Measurements from ENCODE around the gene KRTAP1-5.
"Not testable (repeated sequence)": the region's sequence is repeated elsewhere in the genome, so short reads cannot be mapped to it uniquely, and the experiment has no call there.

The KRTAP1-5 gene

DNA sequence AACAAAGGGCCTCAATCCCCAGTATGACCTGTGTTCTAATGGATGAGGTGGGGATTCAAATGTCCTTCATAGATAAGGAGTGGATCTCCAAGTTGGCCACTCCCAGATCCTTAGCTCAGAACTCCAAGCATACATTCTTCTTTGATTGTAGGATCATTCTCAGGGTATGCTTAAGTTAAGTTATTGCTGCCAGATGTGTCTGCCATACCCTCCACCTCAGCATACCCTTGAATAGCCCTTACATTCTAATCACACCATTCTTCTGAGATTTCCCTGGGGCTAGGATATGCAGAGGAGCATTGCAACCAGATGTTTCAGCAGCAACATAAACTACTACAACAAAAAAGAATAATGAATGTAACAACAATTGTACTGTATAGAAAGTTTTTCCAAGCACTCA is 40.3 kb upstream of the KRTAP1-5 start:
- Histone ChIP-seq H3K9me3 (no peaks in the 10 kb centered on the region), H3K4me1 (no peaks in the 10 kb centered on the region), H3K36me3 (no peaks in the 10 kb centered on the region), H3K4me3 (ENCODE audit: low read depth, low read length) (no peak overlapping the region), H3K27me3 (no peaks in the 10 kb centered on the region; the same call in 1 of the 2 replicates)
- no peak for DNase-seq
- no peak for TF ChIP-seq CTCF (IDR thresholded peaks at IDR 0.05; ENCODE audit: low read depth, low read length)

DNA sequence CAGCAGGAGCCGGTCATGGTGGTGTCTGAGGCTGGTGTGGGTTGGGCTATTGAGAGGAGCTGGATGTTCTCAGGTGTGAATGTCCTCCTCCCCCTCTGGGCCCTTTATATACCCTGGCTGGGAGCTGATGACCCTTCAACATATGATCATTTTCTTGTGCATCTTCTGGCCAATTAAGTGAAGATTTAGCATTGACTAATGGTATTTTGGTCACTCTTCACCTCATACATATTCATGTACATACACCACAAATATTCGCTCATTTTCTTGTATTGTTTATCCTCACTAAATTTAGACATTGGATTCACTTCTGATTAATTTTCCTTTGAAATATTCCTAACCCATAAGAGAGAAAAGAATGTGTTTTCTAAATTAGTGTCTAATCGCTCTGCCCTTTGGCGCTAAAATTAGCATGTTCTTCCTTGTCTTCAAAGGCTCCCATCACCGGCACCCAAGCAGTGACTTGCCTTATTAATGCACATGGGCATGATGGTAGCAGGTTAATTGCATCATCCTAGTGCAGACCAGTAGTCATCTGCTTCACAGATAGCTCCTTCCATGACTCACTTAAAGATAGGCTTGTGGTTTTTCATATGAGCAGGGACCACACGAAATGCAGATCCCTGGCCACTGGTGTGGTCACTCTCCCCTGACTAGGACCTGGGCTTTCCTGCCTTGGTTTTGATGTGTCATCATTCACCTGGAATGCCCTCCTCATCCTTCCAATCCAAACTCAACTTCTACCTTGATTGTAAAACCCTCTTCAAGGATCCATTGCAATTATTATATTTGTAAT is 39.0 kb upstream of the KRTAP1-5 start, which contains the start of gene KRTAP2-4:
Gene KRTAP2-4, minus strand, starts transcription at position 51 of the 796 bp plus-strand sequence. Its CDS starts 34 bp downstream, at position 17.
- no peak for TF ChIP-seq CTCF (IDR thresholded peaks at IDR 0.05; ENCODE audit: low read depth, low read length)
- no peak for DNase-seq
- Histone ChIP-seq H3K4me1 (no peaks in the 10 kb centered on the region), H3K36me3 (no peaks in the 10 kb centered on the region), H3K9me3 (no peaks in the 10 kb centered on the region), H3K27me3 (no peaks in the 10 kb centered on the region; the same call in 1 of the 2 replicates), H3K4me3 (ENCODE audit: low read depth, low read length) (no peak within 1 kb of the TSS)

DNA sequence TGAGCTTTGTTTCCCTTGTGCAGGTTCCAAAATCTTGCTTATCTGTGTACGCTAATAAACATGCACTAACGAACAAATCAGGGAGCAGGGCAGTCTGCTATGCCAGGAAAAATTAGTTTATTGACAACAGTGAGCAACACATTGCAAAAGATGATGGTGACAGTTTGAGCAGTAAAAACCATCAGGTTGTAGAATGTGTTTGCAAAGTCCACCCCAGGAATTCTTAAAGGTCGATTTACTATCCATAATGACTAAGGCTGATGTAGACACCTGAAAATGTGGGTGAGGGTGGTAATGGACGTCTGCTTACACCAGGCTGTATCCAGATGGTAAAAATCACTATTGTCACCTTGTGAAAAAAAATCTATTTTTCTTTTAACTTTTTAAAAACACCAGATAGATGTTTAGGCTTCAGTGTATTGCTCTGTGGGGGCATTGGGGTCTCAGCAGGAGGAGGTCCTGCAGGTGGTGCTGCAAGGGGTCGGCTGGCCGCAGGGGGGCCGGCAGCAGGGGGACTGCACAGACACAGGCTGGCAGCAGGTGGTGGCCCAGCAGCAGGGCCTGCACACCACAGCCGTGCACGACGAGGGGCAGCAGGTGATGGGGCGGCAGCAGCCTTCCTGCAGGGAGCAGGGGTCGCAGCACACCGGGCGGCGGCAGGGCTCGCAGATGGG is 38.1 kb upstream of the KRTAP1-5 start:
- not testable (repeated sequence) for H3K9me3 ChIP-seq

GRCh38 chr17:41064301-41064700 is 37.3 kb upstream of the KRTAP1-5 start:
- no peaks in the 10 kb centered on the region for H3K36me3 ChIP-seq
- H3K9me3 ChIP-seq, result no peaks in the 10 kb centered on the region
- H3K4me1 ChIP-seq, result no peaks in the 10 kb centered on the region
- H3K4me3 ChIP-seq (ENCODE audit: low read depth, low read length), result no peak overlapping the region
- H3K27me3 ChIP-seq, result no peaks in the 10 kb centered on the region; the same call in 1 of the 2 replicates
- DNase-seq, result no peak
- no peak for TF ChIP-seq CTCF (IDR thresholded peaks at IDR 0.05; ENCODE audit: low read depth, low read length)

More for the DNA sequence above, 38.1 kb upstream of the KRTAP1-5 start:
- not testable (repeated sequence) for DNase-seq; H3K36me3 ChIP-seq; H3K27me3 ChIP-seq; H3K4me3 ChIP-seq (ENCODE audit: low read depth, low read length); H3K4me1 ChIP-seq

DNA sequence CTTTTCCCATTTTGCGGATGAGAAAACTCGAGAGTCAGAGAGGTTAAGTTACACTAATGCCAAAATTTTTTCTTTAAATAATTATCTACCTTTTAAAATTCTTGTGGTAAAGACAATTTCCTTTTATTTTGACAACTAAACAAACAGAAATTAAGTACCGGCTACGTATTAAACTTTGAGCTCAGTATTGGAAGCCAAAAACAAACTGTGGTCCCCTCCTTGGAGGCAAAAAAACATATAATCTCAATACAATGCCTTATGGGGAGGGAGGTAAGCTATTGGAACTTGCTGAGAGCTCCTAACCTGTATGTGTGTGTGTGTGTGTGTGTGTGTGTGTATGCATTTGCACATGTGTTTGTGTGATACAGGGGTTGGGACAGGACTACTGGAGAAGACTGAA is 36.4 kb upstream of the KRTAP1-5 start:
- Histone ChIP-seq H3K4me3 (ENCODE audit: low read depth, low read length) (no peak overlapping the region), H3K36me3 (no peaks in the 10 kb centered on the region), H3K4me1 (no peaks in the 10 kb centered on the region), H3K9me3 (no peaks in the 10 kb centered on the region), H3K27me3 (no peaks in the 10 kb centered on the region; the same call in 1 of the 2 replicates)
- no peak for TF ChIP-seq CTCF (IDR thresholded peaks at IDR 0.05; ENCODE audit: low read depth, low read length)
- no peak for DNase-seq

DNA sequence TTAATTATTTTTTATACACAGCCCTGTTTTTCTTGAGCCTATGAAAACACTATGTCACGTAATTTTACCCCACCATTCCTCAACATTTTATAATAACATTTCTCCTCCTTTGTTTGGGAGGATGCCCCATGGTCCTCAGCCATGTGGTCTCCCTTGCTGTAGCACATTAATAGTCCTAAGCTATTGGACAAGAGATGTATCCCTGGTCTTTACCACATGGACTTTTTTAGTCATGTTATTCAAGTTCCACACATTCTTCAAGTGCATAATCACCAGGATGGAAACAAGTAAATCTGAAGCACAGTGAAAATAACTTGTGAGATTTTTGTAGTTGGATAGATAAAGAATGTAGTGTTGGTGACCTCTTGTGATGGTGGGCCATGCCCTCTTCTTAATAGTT is 35.0 kb upstream of the KRTAP1-5 start:
- H3K4me1 ChIP-seq, result no peaks in the 10 kb centered on the region
- H3K9me3 ChIP-seq, result no peaks in the 10 kb centered on the region
- H3K27me3 ChIP-seq, result no peaks in the 10 kb centered on the region; the same call in 1 of the 2 replicates
- no peak for TF ChIP-seq CTCF (IDR thresholded peaks at IDR 0.05; ENCODE audit: low read depth, low read length)
- H3K4me3 ChIP-seq (ENCODE audit: low read depth, low read length), result no peak overlapping the region
- H3K36me3 ChIP-seq, result no peaks in the 10 kb centered on the region
- DNase-seq, result no peak
